Peyer's patch (tissue), 4 donors: ENCODE data around the gene TSEN54.

Experiments used
- POLR2A ChIP-seq, 2 donors: fragments of 450-650 bp; IDR thresholded peaks; one replicate each; pipeline ENCODE4 v1.5.1; 2017; ENCODE audit warnings: antibody characterized with exemption in 2 of 2, mild to moderate bottlenecking in 2 of 2, moderate library complexity in 2 of 2
- TF ChIP-seq, protein P1 (sequence below), 6 experiments: fragments of 450-650 bp in 4 of 6; fragments of 200-600 bp in 2 of 6; sonication (generic) in 1 of 6; IDR thresholded peaks; one replicate each; pipeline ENCODE4 v1.5.1; 2017 to 2019; ENCODE audit warnings: antibody characterized with exemption in 6 of 6, mild to moderate bottlenecking in 3 of 6, moderate library complexity in 1 of 6

DNA sequence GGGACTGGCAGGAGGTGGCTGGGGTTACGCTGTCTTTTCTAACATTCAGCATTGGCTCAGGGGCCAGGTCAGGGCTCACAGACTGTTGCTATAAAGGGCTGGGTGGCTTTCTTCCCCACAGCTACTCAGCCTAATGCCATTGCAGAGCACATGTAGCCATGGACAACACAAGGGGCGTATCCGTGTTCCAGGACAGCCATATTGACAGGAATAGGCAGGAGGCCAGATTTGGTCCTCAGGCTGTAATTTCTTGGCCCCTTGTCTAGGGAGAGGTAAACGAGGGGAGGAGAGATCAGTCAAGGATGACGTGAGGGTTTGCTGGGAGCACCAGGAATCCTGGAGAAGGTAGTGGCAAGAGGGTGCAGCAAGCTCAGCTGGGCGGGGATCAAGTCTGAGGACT, 50.1 kb downstream of the TSEN54 start:
- no peak for TF ChIP-seq POLR2A (IDR thresholded peaks at IDR 0.05)
- TF ChIP-seq, protein P1, sequence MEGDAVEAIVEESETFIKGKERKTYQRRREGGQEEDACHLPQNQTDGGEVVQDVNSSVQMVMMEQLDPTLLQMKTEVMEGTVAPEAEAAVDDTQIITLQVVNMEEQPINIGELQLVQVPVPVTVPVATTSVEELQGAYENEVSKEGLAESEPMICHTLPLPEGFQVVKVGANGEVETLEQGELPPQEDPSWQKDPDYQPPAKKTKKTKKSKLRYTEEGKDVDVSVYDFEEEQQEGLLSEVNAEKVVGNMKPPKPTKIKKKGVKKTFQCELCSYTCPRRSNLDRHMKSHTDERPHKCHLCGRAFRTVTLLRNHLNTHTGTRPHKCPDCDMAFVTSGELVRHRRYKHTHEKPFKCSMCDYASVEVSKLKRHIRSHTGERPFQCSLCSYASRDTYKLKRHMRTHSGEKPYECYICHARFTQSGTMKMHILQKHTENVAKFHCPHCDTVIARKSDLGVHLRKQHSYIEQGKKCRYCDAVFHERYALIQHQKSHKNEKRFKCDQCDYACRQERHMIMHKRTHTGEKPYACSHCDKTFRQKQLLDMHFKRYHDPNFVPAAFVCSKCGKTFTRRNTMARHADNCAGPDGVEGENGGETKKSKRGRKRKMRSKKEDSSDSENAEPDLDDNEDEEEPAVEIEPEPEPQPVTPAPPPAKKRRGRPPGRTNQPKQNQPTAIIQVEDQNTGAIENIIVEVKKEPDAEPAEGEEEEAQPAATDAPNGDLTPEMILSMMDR (IDR thresholded peaks at IDR 0.05): no peak
